SK-N-SH (cell line): Measurements from ENCODE around the gene PATL2. TPM values are rescaled to one million over a fixed set of nuclear protein-coding genes. Genes with fewer than 3 reads are reported as not detected.
"Not testable (repeated sequence)": the region's sequence is repeated elsewhere in the genome, so short reads cannot be mapped to it uniquely, and the experiment has no call there.

ENCODE experiments used
- CTCF ChIA-PET: fragments of 300-600, 350-600 bp; formaldehyde crosslinking; extraction: SDS; loops from one replicate; lab custom pipeline; 2021; lab: Yijun Ruan, JAX
- POLR2A ChIA-PET: fragments of 350-600 bp; sonication (Branson Sonifier 250); formaldehyde crosslinking; extraction: SDS; loops from one replicate; lab custom pipeline; 2020; ENCODE audit warnings: antibody characterized with exemption, inconsistent platforms; lab: Yijun Ruan, JAX
- DNase-seq: peaks from one replicate; pipeline ENCODE4 v3.0.0; 2012
- H2AFZ ChIP-seq: fragments of 200-600 bp; sonication (generic); 2 replicates; pipeline ENCODE4 v1.8.1; 2016; ENCODE audit warnings: antibody characterized with exemption, mild to moderate bottlenecking, low read depth
- H3F3A ChIP-seq: fragments of 200-600 bp; sonication (generic); replicated peaks from 2 replicates; pipeline ENCODE3; 2016; ENCODE audit warnings: antibody characterized with exemption, mild to moderate bottlenecking; ENCODE audit not compliant: insufficient read depth
- H3K27ac ChIP-seq, 2 experiments: fragments of 200-500 bp in 1 of 2; fragments of 200-600 bp in 1 of 2; sonication (Bioruptor generic) in 1 of 2; sonication (generic), shearing (Covaris generic) in 1 of 2; 2 replicates each; pipeline versions ENCODE4 v1.5.1 to v1.6.1; 2014 to 2016; ENCODE audit warnings: low read depth in 2 of 2, inconsistent platforms in 1 of 2, low read length in 1 of 2, mild to moderate bottlenecking in 1 of 2, mixed read lengths in 1 of 2
- H3K27me3 ChIP-seq: fragments of 200-600 bp; sonication (generic), shearing (Covaris generic); 2 replicates; pipeline ENCODE4 v1.6.1; 2016; ENCODE audit warnings: mixed run types; ENCODE audit not compliant: insufficient read depth
- H3K36me3 ChIP-seq, 2 experiments: fragments of 200-500 bp in 1 of 2; fragments of 200-600 bp in 1 of 2; sonication (Bioruptor generic) in 1 of 2; sonication (generic) in 1 of 2; replicated peaks in 1 of 2; 2 replicates each; pipeline versions ENCODE3 to v1.5.1; 2014 to 2016; ENCODE audit warnings: low read length in 1 of 2, mild to moderate bottlenecking in 1 of 2; ENCODE audit not compliant: insufficient read depth in 2 of 2, control insufficient read depth in 1 of 2
- H3K4me1 ChIP-seq, 2 experiments: fragments of 200-500 bp in 1 of 2; fragments of 200-600 bp in 1 of 2; sonication (Bioruptor generic) in 1 of 2; sonication (generic), shearing (Covaris generic) in 1 of 2; 2 replicates each; pipeline versions ENCODE4 v1.5.1 to v1.6.1; 2014 to 2016; ENCODE audit warnings: low read depth in 1 of 2, low read length in 1 of 2, mixed run types in 1 of 2; ENCODE audit not compliant: insufficient read depth in 2 of 2, control insufficient read depth in 1 of 2
- H3K4me2 ChIP-seq: fragments of 200-600 bp; sonication (generic), shearing (Covaris generic); 2 replicates; pipeline ENCODE4 v1.6.1; 2017; ENCODE audit warnings: mixed run types
- H3K4me3 ChIP-seq, 2 experiments: fragments of 200-500 bp in 1 of 2; fragments of 200-600 bp in 1 of 2; sonication (Bioruptor generic) in 1 of 2; sonication (generic), shearing (Covaris generic) in 1 of 2; 2 replicates each; pipeline versions ENCODE4 v1.5.1 to v1.8.1; 2014 to 2016; ENCODE audit warnings: low read depth in 2 of 2, inconsistent platforms in 1 of 2, low read length in 1 of 2, mild to moderate bottlenecking in 1 of 2, mixed read lengths in 1 of 2, moderate library complexity in 1 of 2
- H3K79me2 ChIP-seq: fragments of 200-600 bp; sonication (generic); 2 replicates; pipeline ENCODE4 v1.8.1; 2017; ENCODE audit warnings: mild to moderate bottlenecking; ENCODE audit not compliant: insufficient read depth
- H3K9ac ChIP-seq: fragments of 200-600 bp; sonication (generic); 2 replicates; pipeline ENCODE4 v1.6.1; 2017; ENCODE audit warnings: mixed run types
- H3K9me2 ChIP-seq: fragments of 200-600 bp; sonication (generic); 2 replicates; pipeline ENCODE4 v1.6.1; 2017; ENCODE audit warnings: mixed run types
- H3K9me3 ChIP-seq: fragments of 200-600 bp; sonication (generic); 2 replicates; pipeline ENCODE4 v1.6.1; 2017; ENCODE audit warnings: mixed run types, mild to moderate bottlenecking, moderate library complexity
- H4K20me1 ChIP-seq: fragments of 200-600 bp; sonication (generic); 2 replicates; pipeline ENCODE4 v1.6.1; 2017; ENCODE audit warnings: mild to moderate bottlenecking, mixed run types; ENCODE audit not compliant: insufficient read depth
- MEF2A ChIP-seq: IDR thresholded peaks from 2 replicates; pipeline ENCODE4 v1.4.0; 2012; ENCODE audit warnings: low read depth, borderline replicate concordance
- TEAD4 ChIP-seq: IDR thresholded peaks from 2 replicates; pipeline ENCODE4 v1.4.0; 2012; ENCODE audit warnings: mild to moderate bottlenecking, borderline replicate concordance; ENCODE audit not compliant: insufficient read depth
- WGBS: methylation state at CpG from one replicate; pipeline ENCODE4 v1.1.6; 2017; ENCODE audit warnings: low lambda C conversion rate; 5-methylcytosine and 5-hydroxymethylcytosine counted together
- polyA plus RNA-seq, 3 experiments: library from polyadenylated mRNA; depleted of rRNA; stranded (reverse); fragments of >200 nt; gene quantifications; 2 replicates each; pipeline ENCODE4 v1.2.3, GENCODE V29; 2012

PATL2 gene
- polyA plus RNA-seq, 1 of the 3 experiments (the other 2 are of a cell fraction): 0.31 TPM

- no peak overlapping the region for H3K4me2 ChIP-seq
- POLR2A ChIA-PET: no interaction called here
- no peaks in the 10 kb centered on the region for H3K27me3 ChIP-seq
- no peaks in the 10 kb centered on the region for H3K36me3 ChIP-seq
- H3K79me2 ChIP-seq: no peaks in the 10 kb centered on the region
- CTCF ChIA-PET: interaction anchor here (0.9 kb wide), 1 partner anchor 18 kb away, joined by 4 read pairs; the partner anchor contains the start of genes B2M and PATL2
- no peaks in the 10 kb centered on the region for H3F3A ChIP-seq
- H3K4me3 ChIP-seq: no peak overlapping the region
- no peaks in the 10 kb centered on the region for H4K20me1 ChIP-seq
- no peak overlapping the region for H2AFZ ChIP-seq
- H3K9ac ChIP-seq: no peak overlapping the region
- H3K9me3 ChIP-seq: no peaks in the 10 kb centered on the region
- H3K4me1 ChIP-seq: no peaks in the 10 kb centered on the region
- H3K9me2 ChIP-seq: no peaks in the 10 kb centered on the region
- no peak for DNase-seq
- 100% methylated on average over 1 of the region's 1 CpG for WGBS
- TF ChIP-seq TEAD4: no peak
- TF ChIP-seq MEF2A: no peak
- no peak overlapping the region for H3K27ac ChIP-seq
These were observed 18.5 kb downstream of the PATL2 start for GRCh38 chr15:44692659-44693058.

- H2AFZ ChIP-seq, H3K9me2 ChIP-seq, DNase-seq, H3K4me1 ChIP-seq, H3K27ac ChIP-seq, H3F3A ChIP-seq, H3K9ac ChIP-seq, H4K20me1 ChIP-seq, H3K4me2 ChIP-seq, H3K9me3 ChIP-seq, POLR2A ChIA-PET, H3K27me3 ChIP-seq, H3K4me3 ChIP-seq, H3K36me3 ChIP-seq, H3K79me2 ChIP-seq: not testable (repeated sequence)
- 57% methylated on average over 1 of the region's 1 CpG for WGBS
- CTCF ChIA-PET: interaction anchor here (1.0 to 1.3 kb wide), 2 partner anchors 21 to 26 kb away, joined by 3 to 7 read pairs; partner anchors contain the start of genes B2M and PATL2
These were observed 20.9 kb downstream of the PATL2 start for GRCh38 chr15:44690245-44690644.

- whole genome bisulfite sequencing: 0% methylated on average over 2 of the region's 2 CpGs
- H3K9ac ChIP-seq, H3K9me2 ChIP-seq, H2AFZ ChIP-seq, H3K9me3 ChIP-seq, H3K4me3 ChIP-seq, H3K27me3 ChIP-seq, POLR2A ChIA-PET, H4K20me1 ChIP-seq, H3K27ac ChIP-seq, H3K36me3 ChIP-seq, H3K79me2 ChIP-seq, DNase-seq, H3K4me1 ChIP-seq, H3F3A ChIP-seq, H3K4me2 ChIP-seq: not testable (repeated sequence)
- CTCF ChIA-PET: interaction anchor here (0.6 kb wide), 1 partner anchor 12 kb away, joined by 3 read pairs; no protein-coding TSS in a partner anchor
These were observed 21.8 kb downstream of the PATL2 start for GRCh38 chr15:44689318-44689717.

- H3F3A ChIP-seq, H3K27me3 ChIP-seq, H3K4me3 ChIP-seq, H2AFZ ChIP-seq, DNase-seq, H3K9me2 ChIP-seq, H3K4me1 ChIP-seq, H3K4me2 ChIP-seq, H3K79me2 ChIP-seq, H3K36me3 ChIP-seq, H3K27ac ChIP-seq, POLR2A ChIA-PET, H4K20me1 ChIP-seq, H3K9me3 ChIP-seq, H3K9ac ChIP-seq: not testable (repeated sequence)
- WGBS: 43% methylated on average over 8 of the region's 8 CpGs
- CTCF ChIA-PET: interaction anchor here (1.5 to 2.3 kb wide), 3 partner anchors 13 to 28 kb away, joined by 3 to 10 read pairs (median 3); partner anchors contain the start of genes B2M, PATL2 and SPG11
These were observed 28.1 kb downstream of the PATL2 start for GRCh38 chr15:44682809-44683682.
